ENCODE measurements around the gene ACRV1. TPM values are rescaled to one million over a fixed set of nuclear protein-coding genes. Genes with fewer than 3 reads are reported as not detected.

ACRV1 gene
- total and polyA plus RNA-seq, 2 of the 13 experiments (the other 11 are each of a cell fraction or from before 2014, with no cell fraction given): not detected

DNA sequence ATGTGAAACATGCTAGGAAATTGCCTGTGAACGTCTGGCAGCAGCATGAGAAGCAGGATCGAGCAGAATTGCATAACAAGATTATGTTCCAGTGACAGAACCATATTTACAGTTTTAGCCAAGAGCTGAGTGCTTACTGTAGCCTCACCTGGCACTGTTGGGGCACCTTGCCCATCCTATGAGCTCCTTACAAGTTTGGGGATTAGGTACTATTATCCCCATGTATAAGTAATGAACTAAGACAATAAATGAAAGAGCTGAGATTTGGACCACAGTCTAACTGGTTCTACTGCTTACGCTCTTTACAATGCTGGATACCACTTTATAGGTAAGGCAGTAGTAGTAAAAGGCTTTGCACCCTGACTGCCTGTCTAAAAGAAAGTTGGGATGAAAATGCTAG is 48.3 kb upstream of the ACRV1 start:
- Histone ChIP-seq H3K36me3 (replicated peaks in 1 of 2; ENCODE audit: control insufficient read depth in 1 of 2, insufficient read depth in 2 of 2, low read length in 2 of 2) (no peaks in the 10 kb centered on the region), H3K9ac (ENCODE audit: insufficient read depth, low read depth, low read length) (no peak overlapping the region), H3K4me3 (replicated peaks in 1 of 3; ENCODE audit: insufficient read depth in 1 of 3, low read depth in 2 of 3, low read length in 3 of 3) (no peak overlapping the region), H3K27me3 (ENCODE audit: control insufficient read depth in 1 of 2, insufficient read depth in 2 of 2, low read length in 2 of 2) (no peaks in the 10 kb centered on the region; a peak in 1 of 5 replicates), H3K9me3 (ENCODE audit: low read length) (no peaks in the 10 kb centered on the region), H3K79me2 (ENCODE audit: insufficient read depth, low read length) (no peaks in the 10 kb centered on the region), H4K20me1 (ENCODE audit: insufficient read depth, low read length) (no peaks in the 10 kb centered on the region), H3K27ac (ENCODE audit: extremely low read length, insufficient read depth, low read length) (no peak overlapping the region), H3K4me2 (ENCODE audit: low read depth, low read length) (no peak overlapping the region), H2AFZ (ENCODE audit: low read length) (no peak overlapping the region), H3K4me1 (ENCODE audit: insufficient read depth, low read length) (no peaks in the 10 kb centered on the region)
- ChIA-PET POLR2A (no interaction called here), CTCF (ENCODE audit: low intra/inter-chr PET ratio, low total read pairs) (no interaction called here)
- TF ChIP-seq SUZ12 (IDR thresholded peaks at IDR 0.05; ENCODE audit: low read depth, low read length): no peak
- TF ChIP-seq ZNF143 (CRISPR knock-in tag; IDR thresholded peaks at IDR 0.05): no peak
- no peak for TF ChIP-seq ZNF292 (CRISPR knock-in tag; IDR thresholded peaks at IDR 0.05; ENCODE audit: borderline replicate concordance, low read depth)
- no peak for TF ChIP-seq NFKB2 (CRISPR knock-in tag; IDR thresholded peaks at IDR 0.05; ENCODE audit: borderline replicate concordance)
- TF ChIP-seq POGZ (CRISPR knock-in tag; IDR thresholded peaks at IDR 0.05): no peak
- TF ChIP-seq NFATC3 (CRISPR knock-in tag; IDR thresholded peaks at IDR 0.05): no peak
- TF ChIP-seq ZBTB39 (CRISPR knock-in tag; IDR thresholded peaks at IDR 0.05): no peak
- no peak for TF ChIP-seq MAF1 (CRISPR knock-in tag; IDR thresholded peaks at IDR 0.05; ENCODE audit: borderline replicate concordance)
- no peak for TF ChIP-seq ZNF724P (CRISPR knock-in tag; IDR thresholded peaks at IDR 0.05; ENCODE audit: borderline replicate concordance)
- no peak for TF ChIP-seq ZMYM3 (CRISPR knock-in tag; IDR thresholded peaks at IDR 0.05)
- no peak for TF ChIP-seq HNRNPUL1 (IDR thresholded peaks at IDR 0.05; ENCODE audit: low read depth, low read length)
- no peak for TF ChIP-seq RFX1 (IDR thresholded peaks at IDR 0.05)
- TF ChIP-seq, protein P1, sequence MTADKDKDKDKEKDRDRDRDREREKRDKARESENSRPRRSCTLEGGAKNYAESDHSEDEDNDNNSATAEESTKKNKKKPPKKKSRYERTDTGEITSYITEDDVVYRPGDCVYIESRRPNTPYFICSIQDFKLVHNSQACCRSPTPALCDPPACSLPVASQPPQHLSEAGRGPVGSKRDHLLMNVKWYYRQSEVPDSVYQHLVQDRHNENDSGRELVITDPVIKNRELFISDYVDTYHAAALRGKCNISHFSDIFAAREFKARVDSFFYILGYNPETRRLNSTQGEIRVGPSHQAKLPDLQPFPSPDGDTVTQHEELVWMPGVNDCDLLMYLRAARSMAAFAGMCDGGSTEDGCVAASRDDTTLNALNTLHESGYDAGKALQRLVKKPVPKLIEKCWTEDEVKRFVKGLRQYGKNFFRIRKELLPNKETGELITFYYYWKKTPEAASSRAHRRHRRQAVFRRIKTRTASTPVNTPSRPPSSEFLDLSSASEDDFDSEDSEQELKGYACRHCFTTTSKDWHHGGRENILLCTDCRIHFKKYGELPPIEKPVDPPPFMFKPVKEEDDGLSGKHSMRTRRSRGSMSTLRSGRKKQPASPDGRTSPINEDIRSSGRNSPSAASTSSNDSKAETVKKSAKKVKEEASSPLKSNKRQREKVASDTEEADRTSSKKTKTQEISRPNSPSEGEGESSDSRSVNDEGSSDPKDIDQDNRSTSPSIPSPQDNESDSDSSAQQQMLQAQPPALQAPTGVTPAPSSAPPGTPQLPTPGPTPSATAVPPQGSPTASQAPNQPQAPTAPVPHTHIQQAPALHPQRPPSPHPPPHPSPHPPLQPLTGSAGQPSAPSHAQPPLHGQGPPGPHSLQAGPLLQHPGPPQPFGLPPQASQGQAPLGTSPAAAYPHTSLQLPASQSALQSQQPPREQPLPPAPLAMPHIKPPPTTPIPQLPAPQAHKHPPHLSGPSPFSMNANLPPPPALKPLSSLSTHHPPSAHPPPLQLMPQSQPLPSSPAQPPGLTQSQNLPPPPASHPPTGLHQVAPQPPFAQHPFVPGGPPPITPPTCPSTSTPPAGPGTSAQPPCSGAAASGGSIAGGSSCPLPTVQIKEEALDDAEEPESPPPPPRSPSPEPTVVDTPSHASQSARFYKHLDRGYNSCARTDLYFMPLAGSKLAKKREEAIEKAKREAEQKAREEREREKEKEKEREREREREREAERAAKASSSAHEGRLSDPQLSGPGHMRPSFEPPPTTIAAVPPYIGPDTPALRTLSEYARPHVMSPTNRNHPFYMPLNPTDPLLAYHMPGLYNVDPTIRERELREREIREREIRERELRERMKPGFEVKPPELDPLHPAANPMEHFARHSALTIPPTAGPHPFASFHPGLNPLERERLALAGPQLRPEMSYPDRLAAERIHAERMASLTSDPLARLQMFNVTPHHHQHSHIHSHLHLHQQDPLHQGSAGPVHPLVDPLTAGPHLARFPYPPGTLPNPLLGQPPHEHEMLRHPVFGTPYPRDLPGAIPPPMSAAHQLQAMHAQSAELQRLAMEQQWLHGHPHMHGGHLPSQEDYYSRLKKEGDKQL (CRISPR knock-in tag; IDR thresholded peaks at IDR 0.05; ENCODE audit: low read depth): no peak
- TF ChIP-seq ZNF678 (CRISPR knock-in tag; IDR thresholded peaks at IDR 0.05): no peak
- no peak for DNase-seq (ENCODE audit: low spot score)
- in situ Hi-C loops (cut with HindIII; ENCODE audit: extremely low pct_ligation_motif_present, low pct_unique_long_range_greater_than_20kb): loop anchor here (10.0 kb wide), 1 partner anchor 146 kb away; no protein-coding TSS in a partner anchor
- FAIRE-seq: no peak
- no TSS peak for BruUV-seq (replicated peaks)
- ATAC-seq: no peak
- WGBS (ENCODE audit: low lambda C conversion rate): 12% methylated on average over 3 of the region's 3 CpGs
- intact Hi-C loops (cut with micrococcal nuclease; ENCODE audit: unreplicated experiment): no loop called here

All from HepG2 (cell line).